MM.1S (cell line): ENCODE measurements around the gene AP3D1.

ENCODE experiments used
- CTCF ChIP-seq: fragments of 300-600 bp; sonication (generic); IDR thresholded peaks from 2 replicates; pipeline ENCODE4 v1.5.1; 2016; ENCODE audit warnings: antibody characterized with exemption, low read length, mixed read lengths
- EZH2 ChIP-seq: fragments of 300-600 bp; sonication (generic); optimal IDR thresholded peaks from 2 replicates; pipeline ENCODE3; 2017; ENCODE audit warnings: low read depth, mild to moderate bottlenecking, antibody characterized with exemption, low read length, mixed read lengths
- EZH2phosphoT487 ChIP-seq: fragments of 300-600 bp; sonication (generic); IDR thresholded peaks from 2 replicates; pipeline ENCODE4 v1.6.1; 2018; ENCODE audit warnings: antibody characterized with exemption, low read length

- TF ChIP-seq CTCF (no peak), EZH2 (no peak), EZH2phosphoT487 (no peak)
These were observed 13.2 kb downstream of the AP3D1 start for GRCh38 chr19:2138061-2138728.
